ENCODE results near the gene CIC.
"Not testable (repeated sequence)": the region's sequence is repeated elsewhere in the genome, so short reads cannot be mapped to it uniquely, and the experiment has no call there.

The CIC gene

GRCh38 chr19:42255766-42256745 is 13.0 kb upstream of the CIC start:
- peak; percentile 70 for DNase-seq

- not testable (repeated sequence) for DNase-seq
Measured at GRCh38 chr19:42257842-42258241, 11.2 kb upstream of the CIC start.

- DNase-seq: no peak
Measured at GRCh38 chr19:42261763-42262162, 7.3 kb upstream of the CIC start.

GRCh38 chr19:42266105-42266504 is 2.9 kb upstream of the CIC start:
- DNase-seq: not testable (repeated sequence)

GRCh38 chr19:42266928-42267603 is 2.0 kb upstream of the CIC start:
- not testable (repeated sequence) for DNase-seq

- DNase-seq: no peak
Measured at GRCh38 chr19:42267644-42268141, 1.4 kb upstream of the CIC start.

- DNase-seq: peak; percentile 100
Measured at GRCh38 chr19:42268142-42268703, 829 bp upstream of the CIC start.

- DNase-seq: no peak
Measured at GRCh38 chr19:42269478-42270345, 660 bp downstream of the CIC start.

- DNase-seq: peak; percentile 77
Measured at GRCh38 chr19:42270346-42271044, 1.4 kb downstream of the CIC start.

GRCh38 chr19:42271045-42271419 is 2.0 kb downstream of the CIC start:
- no peak for DNase-seq

- no peak for DNase-seq
Measured at GRCh38 chr19:42271861-42272534, 2.9 kb downstream of the CIC start.

- DNase-seq: no peak
Measured at GRCh38 chr19:42272535-42272897, 3.5 kb downstream of the CIC start.

GRCh38 chr19:42272989-42273406 is 3.9 kb downstream of the CIC start:
- DNase-seq: no peak

GRCh38 chr19:42273407-42274064 is 4.5 kb downstream of the CIC start:
- no peak for DNase-seq

- DNase-seq: no peak
Measured at GRCh38 chr19:42274065-42274682, 5.1 kb downstream of the CIC start.

GRCh38 chr19:42275103-42275502 is 6.1 kb downstream of the CIC start:
- no peak for DNase-seq

GRCh38 chr19:42275517-42275916 is 6.5 kb downstream of the CIC start:
- DNase-seq: no peak

- no peak for DNase-seq
Measured at GRCh38 chr19:42276284-42276683, 7.2 kb downstream of the CIC start.

GRCh38 chr19:42276821-42277220 is 7.8 kb downstream of the CIC start:
- peak; percentile 65 for DNase-seq

- DNase-seq: peak; percentile 85
Measured at GRCh38 chr19:42277821-42278451, 8.9 kb downstream of the CIC start.

Measured in EL (cell line).